ENCODE data around the gene OR52D1.

- TF ChIP-seq REST (IDR thresholded peaks at IDR 0.05; ENCODE audit: low read depth) (no peak), CTCF (IDR thresholded peaks at IDR 0.05 in 2 of 3, conservative IDR thresholded peaks at IDR 0.05 in 1 of 3; ENCODE audit: borderline replicate concordance in 1 of 3, insufficient read depth in 1 of 3, low read depth in 2 of 3, low read length in 2 of 3) (no peak), ZFX (IDR thresholded peaks at IDR 0.05) (no peak), POLR2A (IDR thresholded peaks at IDR 0.05; ENCODE audit: borderline replicate concordance, extremely low read depth, insufficient read depth, insufficient read length) (no peak), RAD21 (IDR thresholded peaks at IDR 0.05; ENCODE audit: low read depth) (no peak), EZH2 (IDR thresholded peaks at IDR 0.05) (no peak)
- TF ChIP-seq, protein P1, sequence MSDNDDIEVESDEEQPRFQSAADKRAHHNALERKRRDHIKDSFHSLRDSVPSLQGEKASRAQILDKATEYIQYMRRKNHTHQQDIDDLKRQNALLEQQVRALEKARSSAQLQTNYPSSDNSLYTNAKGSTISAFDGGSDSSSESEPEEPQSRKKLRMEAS (IDR thresholded peaks at IDR 0.05) = no peak
Observed at GRCh38 chr11:5522308-5522707, 33.8 kb downstream of the OR52D1 start.

All from HCT116 (cell line).